RWPE1 (cell line): Measurements from ENCODE around the gene C5orf15.

Source experiments
- CTCF ChIA-PET: fragments of 350-600 bp; sonication (Branson Sonifier 250); formaldehyde crosslinking; extraction: SDS; loops from one replicate; lab custom pipeline; 2021; lab: Yijun Ruan, JAX
- POLR2A ChIA-PET: fragments of 400-600 bp; formaldehyde crosslinking; extraction: SDS; loops from one replicate; lab custom pipeline; 2020; ENCODE audit warnings: antibody characterized with exemption; ENCODE audit not compliant: low non-redundant PET; lab: Yijun Ruan, JAX
- DNase-seq: peaks from one replicate; pipeline ENCODE4 v3.0.0; 2012; ENCODE audit warnings: low spot score
- H3K27ac ChIP-seq: fragments of 450-650 bp; 2 replicates; pipeline ENCODE4 v1.5.1; 2017
- CTCF ChIP-seq: fragments of 450-650 bp; conservative IDR thresholded peaks from 2 replicates; pipeline ENCODE4 v1.5.1; 2017; ENCODE audit warnings: low read depth, mild to moderate bottlenecking

The C5orf15 gene

GRCh38 chr5:133921979-133922378 is 46.4 kb downstream of the C5orf15 start:
- H3K27ac ChIP-seq = no peak overlapping the region
- no peak for TF ChIP-seq CTCF
- POLR2A ChIA-PET = no interaction called here
- CTCF ChIA-PET = interaction anchor here (0.6 to 0.7 kb wide), 2 partner anchors 103 to 427 kb away, joined by 3 read pairs; no protein-coding TSS in a partner anchor
- DNase-seq = no peak

DNA sequence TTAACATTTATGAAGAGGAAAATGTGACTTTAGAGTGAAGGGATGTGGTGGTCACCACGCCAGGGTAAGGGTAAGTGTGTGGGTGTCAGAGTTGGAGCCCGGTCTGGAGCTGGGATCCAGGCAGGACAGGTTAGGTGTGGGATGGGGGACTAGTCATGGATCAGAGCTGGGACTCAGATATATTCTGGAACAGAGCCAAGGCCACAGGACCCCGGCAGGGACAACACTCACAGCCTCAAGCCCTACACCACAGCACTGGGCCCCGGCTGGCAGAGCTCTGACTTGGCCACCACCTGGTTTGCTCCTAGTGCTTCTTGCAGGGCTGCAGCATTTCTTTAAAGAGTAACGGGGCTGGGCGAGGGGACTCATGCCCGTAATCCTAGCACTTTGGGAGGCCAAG is 47.4 kb downstream of the C5orf15 start:
- DNase-seq = no peak
- H3K27ac ChIP-seq = no peak overlapping the region
- POLR2A ChIA-PET = no interaction called here
- no peak for TF ChIP-seq CTCF
- CTCF ChIA-PET = interaction anchor here (0.6 kb wide), 1 partner anchor 421 kb away, joined by 3 read pairs; no protein-coding TSS in a partner anchor

DNA sequence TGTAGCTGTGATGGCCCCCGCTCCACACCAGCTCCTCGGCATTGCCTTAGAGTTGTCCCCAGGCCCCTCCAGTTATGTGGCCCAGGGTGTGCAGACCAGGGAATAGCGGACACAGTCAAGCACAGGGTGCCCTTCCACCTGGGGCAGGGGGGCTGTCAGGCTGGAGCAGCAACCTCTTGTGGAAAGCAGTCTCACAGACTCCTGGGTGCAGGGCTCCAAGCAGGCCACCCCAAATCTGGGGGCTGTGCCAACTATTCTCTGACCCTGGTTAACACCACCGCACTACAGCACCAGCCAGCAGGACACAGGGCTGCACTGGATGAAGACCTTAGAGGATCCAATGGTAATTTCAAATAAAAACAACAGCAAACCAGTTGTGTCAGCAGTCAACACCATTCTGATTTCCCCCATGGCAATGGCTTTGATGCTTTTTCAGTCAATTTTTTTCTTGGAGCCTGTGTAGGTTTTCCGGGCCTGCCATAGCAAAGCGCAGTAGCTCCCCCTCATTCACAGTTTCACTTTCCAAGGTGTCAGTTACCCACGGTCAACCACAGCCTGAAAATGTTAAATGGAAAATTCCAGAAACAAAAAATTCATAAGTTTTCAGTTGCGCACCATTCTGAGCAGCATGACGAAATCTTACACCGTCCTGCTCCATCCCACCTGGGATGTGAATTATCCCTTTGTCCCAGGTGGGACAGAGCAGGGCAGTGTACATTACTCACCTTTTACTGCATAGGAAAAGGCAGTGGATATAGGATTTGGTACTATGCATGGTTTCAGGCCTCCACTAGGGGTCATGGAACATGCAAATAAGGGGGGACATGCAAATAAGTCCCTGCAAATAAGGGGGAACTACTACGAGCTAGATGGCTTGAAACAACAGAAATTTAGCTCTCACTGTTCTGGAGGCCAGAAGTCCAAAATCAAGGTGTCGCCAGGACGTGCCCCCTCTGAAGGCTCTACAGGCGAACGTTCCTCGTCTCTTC is 49.0 kb downstream of the C5orf15 start:
- no peak for DNase-seq
- no peak for TF ChIP-seq CTCF
- CTCF ChIA-PET = no interaction called here
- POLR2A ChIA-PET = no interaction called here
- H3K27ac ChIP-seq = no peak overlapping the region

GRCh38 chr5:133918731-133919130 is 49.7 kb downstream of the C5orf15 start:
- DNase-seq = no peak
- POLR2A ChIA-PET = no interaction called here
- no peak for TF ChIP-seq CTCF
- CTCF ChIA-PET = no interaction called here
- H3K27ac ChIP-seq = no peak overlapping the region

DNA sequence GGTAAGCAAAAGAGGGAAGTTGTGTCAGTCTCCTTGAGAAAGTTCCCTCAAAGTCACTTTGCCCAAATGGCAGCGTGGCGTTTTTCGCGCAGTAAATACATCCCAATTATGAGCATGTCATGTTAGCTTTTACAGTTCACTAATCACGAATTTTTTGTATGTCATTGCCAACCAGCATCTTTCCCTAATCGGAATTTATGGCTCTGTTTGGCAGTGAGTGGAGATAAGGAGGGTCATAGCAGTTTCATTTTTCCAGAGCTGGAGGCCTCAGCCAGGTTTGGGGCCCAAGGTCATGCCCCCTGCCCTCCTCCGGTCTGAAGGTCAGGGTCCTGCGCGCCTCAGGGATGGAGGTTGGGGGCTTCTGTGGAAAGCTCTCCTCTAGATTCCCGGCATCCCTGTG is 50.1 kb downstream of the C5orf15 start:
- no peak overlapping the region for H3K27ac ChIP-seq
- ChIA-PET CTCF (no interaction called here), POLR2A (no interaction called here)
- no peak for TF ChIP-seq CTCF
- DNase-seq = no peak

DNA sequence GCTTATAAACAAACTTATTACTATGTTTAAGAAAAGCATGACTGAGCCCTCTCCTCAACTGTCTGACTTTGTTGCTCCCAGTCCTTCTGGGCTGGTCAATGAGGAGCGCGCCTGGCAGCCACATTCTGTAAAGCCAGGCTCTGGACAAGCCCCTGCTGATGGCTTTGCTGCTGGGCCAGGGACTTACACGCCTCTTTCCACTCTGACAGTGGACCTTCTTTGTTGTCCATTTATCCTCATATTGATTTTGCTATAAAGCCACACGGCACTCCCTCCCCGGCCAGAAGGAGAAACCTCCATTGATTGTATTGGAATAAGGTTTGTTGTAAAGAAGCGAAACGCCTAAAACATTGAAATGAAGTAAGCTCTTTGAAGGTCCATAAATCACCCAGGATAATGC is 50.6 kb downstream of the C5orf15 start:
- CTCF ChIA-PET = no interaction called here
- H3K27ac ChIP-seq = no peak overlapping the region
- TF ChIP-seq CTCF = no peak
- POLR2A ChIA-PET = no interaction called here
- no peak for DNase-seq
